DND-41 (cell line): ENCODE data around the gene SART3.

Experiments used
- EZH2 ChIP-seq: IDR thresholded peaks from 3 replicates; pipeline ENCODE4 v1.6.1; 2012; ENCODE audit warnings: borderline replicate concordance, low read depth, mild to moderate bottlenecking, moderate library complexity, low read length, inconsistent platforms; ENCODE audit not compliant: severe bottlenecking
- TF ChIP-seq, protein P1 (sequence below): IDR thresholded peaks from 2 replicates; pipeline ENCODE4 v1.5.1; 2012; ENCODE audit warnings: borderline replicate concordance, low read length, moderate library complexity, mild to moderate bottlenecking; ENCODE audit not compliant: poor library complexity, severe bottlenecking; ENCODE audit errors: extremely low read depth

- TF ChIP-seq, protein P1, sequence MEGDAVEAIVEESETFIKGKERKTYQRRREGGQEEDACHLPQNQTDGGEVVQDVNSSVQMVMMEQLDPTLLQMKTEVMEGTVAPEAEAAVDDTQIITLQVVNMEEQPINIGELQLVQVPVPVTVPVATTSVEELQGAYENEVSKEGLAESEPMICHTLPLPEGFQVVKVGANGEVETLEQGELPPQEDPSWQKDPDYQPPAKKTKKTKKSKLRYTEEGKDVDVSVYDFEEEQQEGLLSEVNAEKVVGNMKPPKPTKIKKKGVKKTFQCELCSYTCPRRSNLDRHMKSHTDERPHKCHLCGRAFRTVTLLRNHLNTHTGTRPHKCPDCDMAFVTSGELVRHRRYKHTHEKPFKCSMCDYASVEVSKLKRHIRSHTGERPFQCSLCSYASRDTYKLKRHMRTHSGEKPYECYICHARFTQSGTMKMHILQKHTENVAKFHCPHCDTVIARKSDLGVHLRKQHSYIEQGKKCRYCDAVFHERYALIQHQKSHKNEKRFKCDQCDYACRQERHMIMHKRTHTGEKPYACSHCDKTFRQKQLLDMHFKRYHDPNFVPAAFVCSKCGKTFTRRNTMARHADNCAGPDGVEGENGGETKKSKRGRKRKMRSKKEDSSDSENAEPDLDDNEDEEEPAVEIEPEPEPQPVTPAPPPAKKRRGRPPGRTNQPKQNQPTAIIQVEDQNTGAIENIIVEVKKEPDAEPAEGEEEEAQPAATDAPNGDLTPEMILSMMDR, result no peak
- TF ChIP-seq EZH2, result no peak
These were observed 33.4 kb upstream of the SART3 start for GRCh38 chr12:108594323-108594903.
